ENCODE data around the gene MARK4. TPM values are rescaled to one million over a fixed set of nuclear protein-coding genes. Genes with fewer than 3 reads are reported as not detected.
A peak's percentile ranks its signal among the peaks of the same experiment; 100 is the strongest.

The MARK4 gene
- total RNA-seq, 4 donors from 2014 or later: 14.0 to 35.5 (median 20.6) TPM

GRCh38 chr19:45321848-45322247 lies 70.8 kb downstream of the MARK4 start:
- Histone ChIP-seq H3K4me1 (peaks cover 0 to 43% (median 9%) of the 10 kb centered on the region in 3 donors), H3K27me3 (peaks cover 20% of the 10 kb centered on the region), H3K36me3 (no peaks in the 10 kb centered on the region), H3K27ac (peak overlapping the region in 2 of 4 donors; percentile 78 to 80), H3K9me3 (no peaks in the 10 kb centered on the region), H3K4me3 (no peak overlapping the region)
- no CpG with 5 or more reads among the region's 7 CpGs for WGBS, 2 donors (ENCODE audit: low coverage in 1 of 2)
- no peak for ATAC-seq
- TF ChIP-seq POLR2A (IDR thresholded peaks at IDR 0.05) (no peak), POLR2AphosphoS5 (IDR thresholded peaks at IDR 0.05) (no peak), EP300 (IDR thresholded peaks at IDR 0.05) (no peak)
- TF ChIP-seq, protein P1, sequence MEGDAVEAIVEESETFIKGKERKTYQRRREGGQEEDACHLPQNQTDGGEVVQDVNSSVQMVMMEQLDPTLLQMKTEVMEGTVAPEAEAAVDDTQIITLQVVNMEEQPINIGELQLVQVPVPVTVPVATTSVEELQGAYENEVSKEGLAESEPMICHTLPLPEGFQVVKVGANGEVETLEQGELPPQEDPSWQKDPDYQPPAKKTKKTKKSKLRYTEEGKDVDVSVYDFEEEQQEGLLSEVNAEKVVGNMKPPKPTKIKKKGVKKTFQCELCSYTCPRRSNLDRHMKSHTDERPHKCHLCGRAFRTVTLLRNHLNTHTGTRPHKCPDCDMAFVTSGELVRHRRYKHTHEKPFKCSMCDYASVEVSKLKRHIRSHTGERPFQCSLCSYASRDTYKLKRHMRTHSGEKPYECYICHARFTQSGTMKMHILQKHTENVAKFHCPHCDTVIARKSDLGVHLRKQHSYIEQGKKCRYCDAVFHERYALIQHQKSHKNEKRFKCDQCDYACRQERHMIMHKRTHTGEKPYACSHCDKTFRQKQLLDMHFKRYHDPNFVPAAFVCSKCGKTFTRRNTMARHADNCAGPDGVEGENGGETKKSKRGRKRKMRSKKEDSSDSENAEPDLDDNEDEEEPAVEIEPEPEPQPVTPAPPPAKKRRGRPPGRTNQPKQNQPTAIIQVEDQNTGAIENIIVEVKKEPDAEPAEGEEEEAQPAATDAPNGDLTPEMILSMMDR (IDR thresholded peaks at IDR 0.05): no peak

DNA sequence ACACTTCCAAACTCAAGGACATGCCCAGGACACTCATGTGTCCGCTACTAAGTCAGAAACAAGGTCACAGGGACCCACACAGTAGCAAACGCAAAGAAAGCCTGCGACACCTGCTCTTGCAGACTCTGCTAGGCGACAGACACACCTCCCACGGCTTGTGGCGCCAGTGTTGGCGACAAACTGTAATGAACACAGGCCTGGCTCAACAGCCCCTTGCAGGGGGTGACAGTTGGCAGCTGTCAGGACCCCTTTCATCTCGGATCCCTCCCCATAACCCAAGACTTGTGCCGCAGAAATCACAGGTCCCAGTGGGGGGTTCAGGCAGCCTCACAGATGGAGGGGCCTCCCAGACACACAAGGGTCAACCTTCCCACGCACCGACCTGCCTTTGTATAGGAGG lies 71.2 kb downstream of the MARK4 start:
- H3K36me3 ChIP-seq: no peaks in the 10 kb centered on the region
- no peak for ATAC-seq
- peaks cover 0 to 43% (median 9%) of the 10 kb centered on the region in 3 donors for H3K4me1 ChIP-seq
- H3K9me3 ChIP-seq: no peaks in the 10 kb centered on the region
- TF ChIP-seq POLR2AphosphoS5 (IDR thresholded peaks at IDR 0.05) (no peak), POLR2A (IDR thresholded peaks at IDR 0.05) (no peak), EP300 (IDR thresholded peaks at IDR 0.05) (no peak)
- TF ChIP-seq, protein P1 (IDR thresholded peaks at IDR 0.05): no peak
- no peak overlapping the region for H3K4me3 ChIP-seq
- peak overlapping the region in 3 of 4 donors; percentile 63 to 80 (median 78) for H3K27ac ChIP-seq
- whole genome bisulfite sequencing, 2 donors (ENCODE audit: low coverage in 1 of 2): 60 to 73% methylated on average over 1 to 2 of the region's 11 CpGs
- H3K27me3 ChIP-seq: peaks cover 20% of the 10 kb centered on the region

DNA sequence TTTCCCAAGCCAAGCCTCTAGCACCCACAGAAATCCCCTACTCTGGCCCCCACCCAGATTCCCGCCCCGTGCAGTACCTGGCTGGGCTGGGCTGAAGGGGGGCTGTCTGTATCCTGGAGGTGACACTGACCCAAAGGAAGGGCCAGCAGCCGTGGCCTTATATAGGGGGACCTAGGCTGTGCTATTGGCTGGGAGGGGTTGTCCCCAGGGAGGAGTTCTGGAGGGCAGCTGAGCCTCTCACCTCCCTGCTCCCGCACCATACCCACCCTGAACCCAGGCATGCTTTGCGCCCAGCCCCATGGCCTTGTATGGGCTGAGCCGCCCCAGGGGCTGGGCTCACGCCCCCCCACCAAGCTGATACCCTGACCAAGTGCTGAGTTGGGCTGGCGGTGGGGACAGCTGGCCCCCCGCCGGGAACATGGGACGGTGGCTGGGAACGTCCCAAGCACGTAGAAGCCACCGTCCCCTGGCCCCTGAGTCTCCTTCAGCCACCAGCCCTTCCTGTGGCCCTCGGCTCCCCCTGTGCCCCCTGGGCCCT lies 71.7 kb downstream of the MARK4 start, which contains the start of gene CKM:
Gene CKM (minus strand): TSS at position 132 of the 538 bp plus-strand sequence. CDS start 3,162 bp downstream, outside the sequence.
- H3K36me3 ChIP-seq: no peaks in the 10 kb centered on the region
- no peak for TF ChIP-seq EP300 (IDR thresholded peaks at IDR 0.05)
- H3K27ac ChIP-seq: peak within 1 kb of the TSS in 3 of 4 donors; percentile 63 to 80 (median 78)
- ATAC-seq: no peak
- peaks cover 0 to 43% (median 9%) of the 10 kb centered on the region in 3 donors for H3K4me1 ChIP-seq
- WGBS, 2 donors (ENCODE audit: low coverage in 1 of 2): no CpG with 5 or more reads among the region's 15 CpGs
- H3K4me3 ChIP-seq: peak within 1 kb of the TSS in 1 of 2 donors; percentile 42
- H3K27me3 ChIP-seq: peaks cover 20% of the 10 kb centered on the region
- H3K9me3 ChIP-seq: no peaks in the 10 kb centered on the region

DNA sequence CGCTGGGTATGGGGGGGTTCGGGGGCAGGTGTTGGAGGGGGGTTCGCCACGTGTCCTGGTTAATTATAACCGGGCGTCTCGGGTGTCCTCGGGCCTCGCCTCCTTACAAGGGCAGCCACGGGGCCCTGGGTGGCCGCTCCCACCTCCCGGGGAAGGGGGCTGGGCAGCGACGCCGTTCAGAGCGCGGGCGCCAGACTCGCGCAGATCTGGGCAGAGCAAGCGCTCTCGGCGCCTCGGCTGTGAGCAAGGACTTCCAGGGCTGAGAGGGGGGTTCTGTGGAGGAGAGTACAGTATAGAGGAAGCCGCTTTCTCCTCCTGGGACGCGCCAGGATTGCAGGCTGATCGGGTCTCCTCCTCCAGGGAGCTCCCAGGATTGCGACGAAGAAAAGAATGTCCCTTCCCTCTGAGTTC lies 72.6 kb downstream of the MARK4 start:
- Histone ChIP-seq H3K27ac (peak overlapping the region in 3 of 4 donors; percentile 63 to 80 (median 78)), H3K4me3 (peak overlapping the region in 1 of 2 donors; percentile 42), H3K27me3 (peaks cover 20% of the 10 kb centered on the region), H3K9me3 (no peaks in the 10 kb centered on the region), H3K4me1 (peaks cover 0 to 43% (median 9%) of the 10 kb centered on the region in 3 donors), H3K36me3 (no peaks in the 10 kb centered on the region)
- peak; percentile 57 for ATAC-seq
- 0% methylated on average over 1 of the region's 30 CpGs; no CpG with 5 or more reads in 1 of the 2 donors for WGBS, 2 donors (ENCODE audit: low coverage in 1 of 2)
- TF ChIP-seq POLR2A (IDR thresholded peaks at IDR 0.05): peak in 1 of 2 donors; percentile 13
- TF ChIP-seq, protein P1 (IDR thresholded peaks at IDR 0.05): no peak

GRCh38 chr19:45324349-45324907 lies 73.4 kb downstream of the MARK4 start:
- Histone ChIP-seq H3K27ac (peak overlapping the region in 3 of 4 donors; percentile 63 to 80 (median 78)), H3K4me3 (no peak overlapping the region), H3K36me3 (no peaks in the 10 kb centered on the region), H3K27me3 (peaks cover 20% of the 10 kb centered on the region), H3K9me3 (no peaks in the 10 kb centered on the region), H3K4me1 (peaks cover 0 to 43% (median 9%) of the 10 kb centered on the region in 3 donors)
- no peak for ATAC-seq
- no peak for TF ChIP-seq POLR2AphosphoS5 (IDR thresholded peaks at IDR 0.05)
- no peak for TF ChIP-seq EP300 (IDR thresholded peaks at IDR 0.05)
- no peak for TF ChIP-seq POLR2A (IDR thresholded peaks at IDR 0.05)
- TF ChIP-seq, protein P1 (IDR thresholded peaks at IDR 0.05): no peak
- WGBS, 2 donors (ENCODE audit: low coverage in 1 of 2): 55 to 62% methylated on average over 4 to 8 of the region's 11 CpGs

Data from gastroesophageal sphincter (tissue), 4 donors.